PC-9 (cell line): ENCODE measurements around the gene AP4E1.

ENCODE experiments used
- EZH2 ChIP-seq: fragments of 200-600 bp; sonication (generic); IDR thresholded peaks from 2 replicates; pipeline ENCODE4 v1.8.0; 2017; ENCODE audit warnings: antibody characterized with exemption, low read depth
- TF ChIP-seq, protein P1 (sequence below): fragments of 200-600 bp; sonication (generic); conservative IDR thresholded peaks from 2 replicates; pipeline ENCODE4 v1.6.1; 2017; ENCODE audit warnings: mixed run types, antibody characterized with exemption, mild to moderate bottlenecking, moderate library complexity

DNA sequence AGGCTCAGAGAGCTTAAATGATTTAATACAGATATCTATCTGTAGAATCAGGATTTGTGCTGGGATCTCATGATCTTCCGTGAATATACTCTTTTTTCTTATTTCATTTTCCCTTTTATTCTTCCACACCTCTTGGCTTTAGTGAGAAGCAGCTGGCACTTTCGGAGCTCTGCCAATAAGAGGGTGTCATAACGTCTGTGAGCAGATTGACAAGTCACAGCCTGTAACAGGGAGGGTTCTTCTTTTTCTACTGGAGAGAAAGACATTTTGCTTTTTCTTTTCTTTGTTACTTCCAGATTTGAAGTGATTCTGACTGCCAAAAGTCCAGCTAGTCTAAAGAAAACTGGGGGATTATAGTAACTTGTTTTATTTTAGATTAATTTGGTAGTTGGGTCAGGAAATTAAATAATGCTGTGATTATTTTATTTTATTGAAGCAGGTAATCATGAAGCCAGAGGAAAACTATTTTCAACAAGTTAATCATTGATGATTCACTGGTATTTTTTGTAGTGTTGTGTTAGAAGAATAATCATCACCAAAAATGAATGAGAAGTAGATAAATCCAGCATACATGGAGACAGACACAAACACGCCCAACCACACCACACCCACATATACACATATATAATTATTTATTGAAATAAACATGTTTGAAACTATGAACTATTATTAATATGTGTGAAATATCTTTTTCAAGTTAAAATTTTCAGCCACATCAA lies 116.4 kb downstream of the AP4E1 start:
- no peak for TF ChIP-seq EZH2
- TF ChIP-seq, protein P1, sequence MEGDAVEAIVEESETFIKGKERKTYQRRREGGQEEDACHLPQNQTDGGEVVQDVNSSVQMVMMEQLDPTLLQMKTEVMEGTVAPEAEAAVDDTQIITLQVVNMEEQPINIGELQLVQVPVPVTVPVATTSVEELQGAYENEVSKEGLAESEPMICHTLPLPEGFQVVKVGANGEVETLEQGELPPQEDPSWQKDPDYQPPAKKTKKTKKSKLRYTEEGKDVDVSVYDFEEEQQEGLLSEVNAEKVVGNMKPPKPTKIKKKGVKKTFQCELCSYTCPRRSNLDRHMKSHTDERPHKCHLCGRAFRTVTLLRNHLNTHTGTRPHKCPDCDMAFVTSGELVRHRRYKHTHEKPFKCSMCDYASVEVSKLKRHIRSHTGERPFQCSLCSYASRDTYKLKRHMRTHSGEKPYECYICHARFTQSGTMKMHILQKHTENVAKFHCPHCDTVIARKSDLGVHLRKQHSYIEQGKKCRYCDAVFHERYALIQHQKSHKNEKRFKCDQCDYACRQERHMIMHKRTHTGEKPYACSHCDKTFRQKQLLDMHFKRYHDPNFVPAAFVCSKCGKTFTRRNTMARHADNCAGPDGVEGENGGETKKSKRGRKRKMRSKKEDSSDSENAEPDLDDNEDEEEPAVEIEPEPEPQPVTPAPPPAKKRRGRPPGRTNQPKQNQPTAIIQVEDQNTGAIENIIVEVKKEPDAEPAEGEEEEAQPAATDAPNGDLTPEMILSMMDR = no peak
